ENCODE data around the gene B4GALNT2.

The B4GALNT2 gene

GRCh38 chr17:49203796-49204195 is 71.2 kb downstream of the B4GALNT2 start:
- TF ChIP-seq MYC (IDR thresholded peaks at IDR 0.05; ENCODE audit: low read depth, low read length) (no peak), POLR2A (IDR thresholded peaks at IDR 0.05; ENCODE audit: extremely low read depth, insufficient read length) (no peak), MAX (IDR thresholded peaks at IDR 0.05; ENCODE audit: low read depth, low read length) (no peak), CTCF (IDR thresholded peaks at IDR 0.05; ENCODE audit: low read depth, low read length) (no peak)

GRCh38 chr17:49204516-49204915 is 71.9 kb downstream of the B4GALNT2 start:
- no peak overlapping the region for H3K4me3 ChIP-seq (ENCODE audit: low read depth, low read length)
- no peak for TF ChIP-seq POLR2A (IDR thresholded peaks at IDR 0.05; ENCODE audit: extremely low read depth, insufficient read length)
- no peak for TF ChIP-seq MYC (IDR thresholded peaks at IDR 0.05; ENCODE audit: low read depth, low read length)
- TF ChIP-seq CTCF (IDR thresholded peaks at IDR 0.05; ENCODE audit: low read depth, low read length): no peak
- TF ChIP-seq MAX (IDR thresholded peaks at IDR 0.05; ENCODE audit: low read depth, low read length): no peak
- DNase-seq (ENCODE audit: low read depth): no peak

More at GRCh38 chr17:49203796-49204195, 71.2 kb downstream of the B4GALNT2 start:
- DNase-seq (ENCODE audit: low read depth): no peak
- no peak overlapping the region for H3K4me3 ChIP-seq (ENCODE audit: low read depth, low read length)

- no peak for TF ChIP-seq MAX (IDR thresholded peaks at IDR 0.05; ENCODE audit: low read depth, low read length)
- no peak for TF ChIP-seq POLR2A (IDR thresholded peaks at IDR 0.05; ENCODE audit: extremely low read depth, insufficient read length)
- no peak for TF ChIP-seq CTCF (IDR thresholded peaks at IDR 0.05; ENCODE audit: low read depth, low read length)
- no peak for TF ChIP-seq MYC (IDR thresholded peaks at IDR 0.05; ENCODE audit: low read depth, low read length)
- no peak overlapping the region for H3K4me3 ChIP-seq (ENCODE audit: low read depth, low read length)
- no peak for DNase-seq (ENCODE audit: low read depth)
Measured at GRCh38 chr17:49209061-49209571, 76.5 kb downstream of the B4GALNT2 start.

GRCh38 chr17:49210158-49211029 is 77.8 kb downstream of the B4GALNT2 start, which contains the start of the genes ABI3 and GNGT2:
Gene ABI3 (plus strand): TSS chr17:49210707. CDS start chr17:49210725, 18 bp downstream.
Gene GNGT2 (minus strand): TSS chr17:49210574. CDS start chr17:49207422, 3,152 bp downstream.
- DNase-seq (ENCODE audit: low read depth): peak; percentile 92
- H3K4me3 ChIP-seq (ENCODE audit: low read depth, low read length): peak within 1 kb of the TSS; percentile 56
- TF ChIP-seq MAX (IDR thresholded peaks at IDR 0.05; ENCODE audit: low read depth, low read length): peak; percentile 52; the same call in 1 of the 2 replicates
- peak; percentile 56 for TF ChIP-seq POLR2A (IDR thresholded peaks at IDR 0.05; ENCODE audit: extremely low read depth, insufficient read length)
- TF ChIP-seq CTCF (IDR thresholded peaks at IDR 0.05; ENCODE audit: low read depth, low read length): no peak
- TF ChIP-seq MYC (IDR thresholded peaks at IDR 0.05; ENCODE audit: low read depth, low read length): 0 out of 2 replicates have a peak, but pooled peaks have one; percentile 34

GRCh38 chr17:49213399-49213798 is 80.8 kb downstream of the B4GALNT2 start:
- TF ChIP-seq MAX (IDR thresholded peaks at IDR 0.05; ENCODE audit: low read depth, low read length) (no peak), CTCF (IDR thresholded peaks at IDR 0.05; ENCODE audit: low read depth, low read length) (no peak), MYC (IDR thresholded peaks at IDR 0.05; ENCODE audit: low read depth, low read length) (no peak), POLR2A (IDR thresholded peaks at IDR 0.05; ENCODE audit: extremely low read depth, insufficient read length) (no peak)
- no peak overlapping the region for H3K4me3 ChIP-seq (ENCODE audit: low read depth, low read length)
- no peak for DNase-seq (ENCODE audit: low read depth)
